Aorta (tissue), 5 donors: ENCODE data around the gene BCORL1. TPM values are rescaled to one million over a fixed set of nuclear protein-coding genes. Genes with fewer than 3 reads are reported as not detected.

Experiments
- ATAC-seq: fragments of 200-7000 bp; cut with Tn5 transposase; one replicate; pipeline ENCODE4 v1.9.1; 2022; ENCODE audit warnings: moderate library complexity; ENCODE audit not compliant: low FRiP score
- DNase-seq, 2 donors: peaks; one replicate each; pipeline ENCODE4 v3.0.0-alpha.2; 2020
- H3K27ac ChIP-seq, 2 donors: one replicate each; pipeline ENCODE4 v1.5.1; 2013; ENCODE audit warnings: low read length in 2 of 2, mild to moderate bottlenecking in 2 of 2, moderate library complexity in 2 of 2, control low read depth in 1 of 2, inconsistent platforms in 1 of 2, low read depth in 1 of 2
- H3K27me3 ChIP-seq, 2 donors: one replicate each; pipeline ENCODE4 v1.6.1; 2013; ENCODE audit warnings: control low read depth in 1 of 2, low read length in 1 of 2, mild to moderate bottlenecking in 1 of 2, moderate library complexity in 1 of 2; ENCODE audit not compliant: insufficient read depth in 2 of 2, control insufficient read depth in 1 of 2
- H3K36me3 ChIP-seq, 2 donors: one replicate each; pipeline ENCODE4 v1.6.1; 2013; ENCODE audit warnings: control low read depth in 1 of 2, low read length in 1 of 2, mild to moderate bottlenecking in 1 of 2; ENCODE audit not compliant: insufficient read depth in 2 of 2, control insufficient read depth in 1 of 2
- H3K4me1 ChIP-seq, 2 donors: one replicate each; pipeline ENCODE4 v1.6.1; 2013; ENCODE audit warnings: low read length in 2 of 2, control low read depth in 1 of 2, mild to moderate bottlenecking in 1 of 2, moderate library complexity in 1 of 2; ENCODE audit not compliant: insufficient read depth in 2 of 2, control insufficient read depth in 1 of 2
- H3K4me3 ChIP-seq, 2 donors: one replicate each; pipeline ENCODE4 v1.5.1; 2013; ENCODE audit warnings: low read length in 2 of 2, control low read depth in 1 of 2, mild to moderate bottlenecking in 1 of 2
- H3K9me3 ChIP-seq: one replicate; pipeline ENCODE4 v1.6.1; 2013; ENCODE audit warnings: mild to moderate bottlenecking, low read length; ENCODE audit not compliant: control insufficient read depth
- WGBS, 2 donors: extraction: QIAGEN DNeasy Blood & Tissue Kit; methylation state at CpG; one replicate each; pipeline ENCODE4 v1.1.7; 2013; 5-methylcytosine and 5-hydroxymethylcytosine counted together
- intact Hi-C, 2 donors: fragments of 100-400 bp; cut with DNase I; formaldehyde crosslinking; loops; one replicate each; pipeline versions ENCODE4 v1.14.2 to v1.15.0; 2022
- polyA plus RNA-seq, 2 donors: library from polyadenylated mRNA; stranded (reverse); fragments of 200-250 nt; gene quantifications; one replicate each; pipeline ENCODE4 v1.2.3, GENCODE V29; 2013
- total RNA-seq, 2 donors: library from RNA; stranded (reverse); fragmentation: NEBNext Ultra II Directional; extraction: Animal tissue kit (Norgen Biotek cat#: 25700); gene quantifications; one replicate each; pipeline ENCODE4 v1.2.1, GENCODE V29; 2021
- donor health status: healthy with polysubstance abuse.
- donor health status: Bipolar disorder and iron deficiency.
- donor health status: DM: no; HTN: no; CAD: no.
- donor health status: DM: no; HTN: no; CAD: no.
- donor health status: DM: yes; HTN: yes; CAD: no.

Gene BCORL1
- total and polyA plus RNA-seq, 4 donors, result 2.6 to 26.9 (median 13.2) TPM

DNA sequence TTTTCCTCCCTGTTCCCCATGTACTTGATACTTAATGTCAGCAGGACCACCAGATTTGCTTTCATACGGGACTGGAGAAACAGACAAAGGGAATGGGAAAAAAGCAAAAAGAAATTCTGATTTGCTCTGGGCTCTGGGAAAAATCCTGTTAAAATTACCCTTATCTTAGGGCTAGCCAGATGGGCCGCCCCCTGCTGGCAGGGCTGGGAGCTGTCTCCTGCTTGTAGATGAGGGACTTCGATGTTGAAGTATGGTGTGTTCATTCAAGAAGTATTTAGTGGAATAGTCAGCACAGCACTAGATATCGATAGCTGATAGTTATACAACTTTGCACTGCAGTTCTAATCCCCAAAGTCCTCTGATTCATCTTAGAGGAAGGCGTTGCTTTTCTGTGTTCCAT lies 45.8 kb downstream of the BCORL1 start:
- DNase-seq (no peak), ATAC-seq (no peak)
- Histone ChIP-seq H3K4me3 (no peak overlapping the region), H3K4me1 (no peaks in the 10 kb centered on the region), H3K27me3 (no peaks in the 10 kb centered on the region), H3K36me3 (peaks cover 0 to 5% of the 10 kb centered on the region in 2 donors), H3K27ac (no peak overlapping the region), H3K9me3 (no peaks in the 10 kb centered on the region)
- WGBS, 2 donors, result 56 to 57% methylated on average over 5 of the region's 5 CpGs
- intact Hi-C loops, result loop anchor here in 1 of 2 donors (2.0 kb wide), 1 partner anchor 101 kb away; no protein-coding TSS in a partner anchor

- DNase-seq, result no peak
- H3K9me3 ChIP-seq, result no peaks in the 10 kb centered on the region
- no peak overlapping the region for H3K27ac ChIP-seq
- H3K27me3 ChIP-seq, result no peaks in the 10 kb centered on the region
- 52 to 64% methylated on average over 4 of the region's 4 CpGs for WGBS, 2 donors
- H3K4me3 ChIP-seq, result no peak overlapping the region
- peaks cover 0 to 6% of the 10 kb centered on the region in 2 donors for H3K36me3 ChIP-seq
- no peaks in the 10 kb centered on the region for H3K4me1 ChIP-seq
- ATAC-seq, result no peak
- intact Hi-C loops, result no loop called here
Observed at GRCh38 chrX:130030826-130031225, 48.4 kb downstream of the BCORL1 start.

DNA sequence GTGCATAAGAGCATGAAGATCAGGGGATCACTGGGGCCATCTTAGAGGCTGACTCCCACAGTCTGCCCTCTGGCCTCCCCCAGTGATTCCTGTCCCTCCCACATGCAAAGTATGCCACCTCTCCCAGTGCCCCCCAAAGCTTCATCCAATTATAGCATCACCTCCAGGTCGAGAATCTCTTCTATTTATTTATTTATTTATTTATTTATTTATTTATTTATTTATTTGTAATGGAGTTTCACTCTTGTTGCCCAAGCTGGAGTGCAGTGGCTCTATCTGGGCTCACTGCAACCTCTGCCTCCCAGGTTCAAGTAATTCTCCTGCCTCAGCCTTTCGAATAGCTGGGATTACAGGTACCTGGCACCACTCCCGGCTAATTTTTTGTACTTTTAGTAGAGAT lies 50.1 kb downstream of the BCORL1 start:
- Histone ChIP-seq H3K36me3 (peaks cover 0 to 7% of the 10 kb centered on the region in 2 donors), H3K27ac (no peak overlapping the region), H3K27me3 (no peaks in the 10 kb centered on the region), H3K9me3 (no peaks in the 10 kb centered on the region), H3K4me3 (no peak overlapping the region), H3K4me1 (no peaks in the 10 kb centered on the region)
- intact Hi-C loops, result no loop called here
- ATAC-seq, result no peak
- DNase-seq, result no peak
- 81 to 98% methylated on average over 3 of the region's 3 CpGs for WGBS, 2 donors

- Histone ChIP-seq H3K4me1 (no peaks in the 10 kb centered on the region), H3K36me3 (peaks cover 0 to 8% of the 10 kb centered on the region in 2 donors), H3K4me3 (no peak overlapping the region), H3K27ac (no peak overlapping the region), H3K27me3 (no peaks in the 10 kb centered on the region), H3K9me3 (no peaks in the 10 kb centered on the region)
- DNase-seq, result no peak
- 66 to 78% methylated on average over 7 of the region's 7 CpGs for WGBS, 2 donors
- no peak for ATAC-seq
- intact Hi-C loops, result no loop called here
Observed at GRCh38 chrX:130034178-130034577, 51.7 kb downstream of the BCORL1 start.

- H3K9me3 ChIP-seq, result no peaks in the 10 kb centered on the region
- no peak overlapping the region for H3K4me3 ChIP-seq
- ATAC-seq (no peak), DNase-seq (no peak)
- H3K27ac ChIP-seq, result no peak overlapping the region
- 81 to 82% methylated on average over 2 of the region's 2 CpGs for whole genome bisulfite sequencing, 2 donors
- H3K27me3 ChIP-seq, result no peaks in the 10 kb centered on the region
- intact Hi-C loops, result loop anchor here in 1 of 2 donors (10.0 kb wide), 1 partner anchor 195 kb away; the partner anchor contains the start of gene ZDHHC9
- H3K36me3 ChIP-seq, result peaks cover 0 to 4% of the 10 kb centered on the region in 2 donors
- H3K4me1 ChIP-seq, result no peaks in the 10 kb centered on the region
Observed at GRCh38 chrX:130039847-130040246, 57.4 kb downstream of the BCORL1 start.

- Histone ChIP-seq H3K27ac (no peak overlapping the region), H3K27me3 (no peaks in the 10 kb centered on the region), H3K4me1 (no peaks in the 10 kb centered on the region), H3K9me3 (no peaks in the 10 kb centered on the region), H3K4me3 (no peak overlapping the region), H3K36me3 (peaks cover 0 to 4% of the 10 kb centered on the region in 2 donors)
- DNase-seq (no peak), ATAC-seq (no peak)
- WGBS, 2 donors, result 89 to 94% methylated on average over 5 of the region's 5 CpGs
- intact Hi-C loops, result loop anchor here in 1 of 2 donors (10.0 kb wide), 1 partner anchor 203 kb away; the partner anchor contains the start of gene ZDHHC9
Observed at GRCh38 chrX:130047416-130047815, 65.0 kb downstream of the BCORL1 start.

DNA sequence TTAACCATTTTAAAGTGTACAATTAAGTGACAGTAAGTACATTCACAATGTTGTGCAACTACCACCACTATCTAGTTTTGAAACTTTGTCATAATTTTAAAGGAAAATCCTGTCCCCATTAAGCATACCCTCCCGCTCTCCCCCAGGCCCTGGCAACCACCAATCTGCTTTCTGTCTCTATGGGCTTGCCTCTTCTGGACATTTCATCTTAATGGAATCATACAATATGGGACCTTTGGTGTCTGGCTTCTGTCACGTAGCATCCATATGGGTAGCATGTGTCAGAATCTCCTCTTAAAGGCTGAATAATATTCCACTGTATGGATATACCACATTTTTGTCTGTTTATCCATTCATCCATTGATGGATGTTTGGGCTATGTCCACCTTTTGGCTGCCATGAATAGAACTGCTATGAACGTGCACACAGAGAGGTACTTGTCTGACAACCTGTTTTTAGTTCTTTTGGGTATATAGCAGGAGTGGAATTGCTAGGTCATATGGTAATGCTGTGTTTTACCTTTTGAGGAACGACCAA lies 66.3 kb downstream of the BCORL1 start:
- DNase-seq, result no peak
- ATAC-seq, result no peak
- Histone ChIP-seq H3K27me3 (no peaks in the 10 kb centered on the region), H3K4me3 (no peak overlapping the region), H3K9me3 (no peaks in the 10 kb centered on the region), H3K4me1 (no peaks in the 10 kb centered on the region), H3K27ac (no peak overlapping the region), H3K36me3 (peaks cover 0 to 4% of the 10 kb centered on the region in 2 donors)
- 85 to 96% methylated on average over 4 of the region's 4 CpGs for WGBS, 2 donors
- intact Hi-C loops, result loop anchor here in 1 of 2 donors (10.0 kb wide), 1 partner anchor 204 kb away; the partner anchor contains the start of gene ZDHHC9

- Histone ChIP-seq H3K27ac (no peak overlapping the region), H3K27me3 (no peaks in the 10 kb centered on the region), H3K4me1 (no peaks in the 10 kb centered on the region), H3K36me3 (peaks cover 0 to 4% of the 10 kb centered on the region in 2 donors), H3K4me3 (no peak overlapping the region), H3K9me3 (no peaks in the 10 kb centered on the region)
- no peak for DNase-seq
- WGBS, 2 donors, result 76 to 80% methylated on average over 8 of the region's 8 CpGs
- intact Hi-C loops, result loop anchor here in 1 of 2 donors (10.0 kb wide), 1 partner anchor 205 kb away; the partner anchor contains the start of gene ZDHHC9
- ATAC-seq, result no peak
Observed at GRCh38 chrX:130049821-130050220, 67.4 kb downstream of the BCORL1 start.

DNA sequence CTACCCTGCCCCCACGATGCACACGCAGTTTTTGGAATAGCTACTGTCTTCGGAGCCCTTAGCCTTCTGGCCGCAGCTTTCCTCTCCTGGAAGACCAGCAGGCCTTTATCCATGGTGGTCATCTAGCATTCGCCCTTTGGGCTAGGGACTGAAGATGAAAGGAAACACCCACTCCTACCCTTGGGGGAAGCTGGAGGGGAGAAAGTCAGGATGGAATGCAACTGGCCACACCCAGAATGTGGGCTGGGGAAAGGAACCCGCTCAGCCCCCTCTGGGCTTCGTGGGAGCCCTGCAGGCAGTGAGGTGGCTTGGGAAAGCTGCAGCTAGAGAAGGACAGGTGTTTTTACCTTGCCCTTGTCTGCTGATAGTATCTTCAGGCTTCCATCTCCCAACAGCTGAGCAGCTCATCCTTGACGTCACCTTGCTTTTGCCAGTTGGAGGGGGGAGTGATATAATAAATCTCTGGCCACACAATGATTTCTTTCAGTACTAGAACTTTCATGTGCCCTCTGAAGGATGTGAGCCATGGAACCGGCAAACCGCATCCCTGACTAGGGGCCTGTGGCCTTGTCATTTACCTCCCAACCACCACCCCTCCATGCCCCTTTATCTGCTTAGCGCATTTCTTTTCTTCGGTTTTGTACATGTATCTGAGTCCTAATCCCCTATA lies 68.9 kb downstream of the BCORL1 start:
- 84% methylated on average over 12 of the region's 12 CpGs for WGBS, 2 donors
- DNase-seq, result no peak
- Histone ChIP-seq H3K27me3 (no peaks in the 10 kb centered on the region), H3K27ac (no peak overlapping the region), H3K4me1 (no peaks in the 10 kb centered on the region), H3K36me3 (peaks cover 0 to 4% of the 10 kb centered on the region in 2 donors), H3K4me3 (no peak overlapping the region), H3K9me3 (no peaks in the 10 kb centered on the region)
- ATAC-seq, result no peak
- intact Hi-C loops, result no loop called here
